Measurements from ENCODE around the gene XYLT2.
"Not testable (repeated sequence)": the region's sequence is repeated elsewhere in the genome, so short reads cannot be mapped to it uniquely, and the experiment has no call there.

Gene XYLT2

GRCh38 chr17:50322271-50322670 lies 23.7 kb upstream of the XYLT2 start:
- DNase-seq, result no peak

DNA sequence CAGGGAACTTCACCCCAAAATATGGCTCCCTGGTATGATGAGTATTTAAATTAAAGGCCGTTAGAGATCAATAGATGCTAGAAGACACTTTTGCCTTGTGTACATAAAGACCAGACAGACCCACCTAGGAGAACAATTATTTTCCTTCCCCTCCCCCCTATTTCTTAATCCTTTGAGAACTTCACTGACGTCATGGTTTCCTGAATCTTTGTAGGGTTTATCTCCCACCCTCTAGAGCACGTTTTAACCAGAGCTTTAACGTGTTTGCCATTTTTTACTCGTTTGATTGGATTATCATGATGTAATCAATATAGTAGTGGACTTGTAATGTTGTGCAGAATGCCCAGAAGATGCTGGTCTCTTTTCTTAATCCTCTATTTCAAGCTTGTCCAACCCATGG lies 22.9 kb upstream of the XYLT2 start:
- DNase-seq, result no peak

DNA sequence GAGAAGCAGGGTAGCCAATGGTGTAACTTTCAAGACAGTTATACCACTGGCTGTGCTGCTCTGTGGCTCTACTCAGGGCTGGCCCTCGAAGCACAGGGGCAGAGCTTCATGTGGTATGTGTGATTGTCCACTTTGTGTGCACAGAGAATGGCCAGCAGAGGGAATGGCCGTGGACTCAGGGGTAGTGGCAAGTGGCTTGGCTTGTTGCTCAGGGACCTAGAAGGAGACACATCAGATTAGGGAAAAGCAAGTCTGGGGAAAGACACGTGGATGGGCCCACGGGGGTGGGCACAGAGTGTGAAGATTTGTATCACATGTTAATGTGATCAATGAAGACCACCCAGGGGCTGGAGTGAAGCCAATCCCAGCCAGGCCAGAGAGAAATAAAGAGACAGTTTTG lies 20.0 kb upstream of the XYLT2 start:
- DNase-seq, result no peak

GRCh38 chr17:50326831-50327364 lies 19.0 kb upstream of the XYLT2 start:
- peak; percentile 19 for DNase-seq

DNA sequence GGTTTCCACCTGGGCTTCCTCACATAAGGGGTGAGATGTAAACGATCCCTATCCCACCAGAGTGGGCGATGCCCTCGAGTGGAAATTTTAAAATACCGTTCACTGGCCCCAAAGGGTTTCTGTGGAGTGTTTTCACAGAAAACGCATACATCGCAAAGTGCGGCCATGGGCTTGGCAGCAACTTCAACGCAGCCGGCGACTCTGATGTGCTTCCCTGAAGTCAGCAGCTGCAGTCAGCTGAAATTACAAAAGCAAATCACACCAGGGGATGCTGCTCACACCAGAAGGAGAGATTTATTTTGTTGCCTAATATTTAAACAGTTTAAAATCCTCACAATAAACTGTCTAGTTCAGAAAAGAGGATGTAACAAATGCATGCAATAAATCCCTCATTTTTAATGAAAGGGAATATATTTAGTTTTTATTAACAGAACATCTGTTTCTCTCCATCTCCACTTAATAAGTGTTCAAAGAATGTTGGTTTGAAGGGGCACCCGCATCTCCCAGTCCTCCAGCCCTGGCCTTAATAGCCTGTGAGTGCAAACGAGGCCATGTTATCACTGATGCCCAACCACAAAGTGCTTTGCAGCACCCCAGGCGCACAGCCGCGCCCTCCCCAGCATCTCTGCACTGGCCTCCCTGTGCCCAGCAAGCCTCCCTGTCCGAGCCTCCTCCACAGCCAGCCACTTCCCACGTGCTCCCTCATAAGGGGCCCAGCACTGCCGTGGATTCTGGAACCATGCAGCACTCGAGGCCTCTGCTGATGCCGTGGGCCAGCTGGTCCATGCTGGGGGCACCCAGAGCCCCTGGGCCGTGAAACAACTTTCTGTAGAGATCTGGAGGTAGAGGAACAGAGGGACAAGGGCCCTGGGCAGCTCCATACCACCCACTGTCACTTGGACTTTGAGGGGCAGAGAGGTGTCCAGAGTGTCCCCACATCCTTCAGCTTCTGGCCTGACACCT lies 17.3 kb upstream of the XYLT2 start:
- no peak for DNase-seq

- DNase-seq, result no peak
These were observed 16.2 kb upstream of the XYLT2 start for GRCh38 chr17:50329716-50330115.

DNA sequence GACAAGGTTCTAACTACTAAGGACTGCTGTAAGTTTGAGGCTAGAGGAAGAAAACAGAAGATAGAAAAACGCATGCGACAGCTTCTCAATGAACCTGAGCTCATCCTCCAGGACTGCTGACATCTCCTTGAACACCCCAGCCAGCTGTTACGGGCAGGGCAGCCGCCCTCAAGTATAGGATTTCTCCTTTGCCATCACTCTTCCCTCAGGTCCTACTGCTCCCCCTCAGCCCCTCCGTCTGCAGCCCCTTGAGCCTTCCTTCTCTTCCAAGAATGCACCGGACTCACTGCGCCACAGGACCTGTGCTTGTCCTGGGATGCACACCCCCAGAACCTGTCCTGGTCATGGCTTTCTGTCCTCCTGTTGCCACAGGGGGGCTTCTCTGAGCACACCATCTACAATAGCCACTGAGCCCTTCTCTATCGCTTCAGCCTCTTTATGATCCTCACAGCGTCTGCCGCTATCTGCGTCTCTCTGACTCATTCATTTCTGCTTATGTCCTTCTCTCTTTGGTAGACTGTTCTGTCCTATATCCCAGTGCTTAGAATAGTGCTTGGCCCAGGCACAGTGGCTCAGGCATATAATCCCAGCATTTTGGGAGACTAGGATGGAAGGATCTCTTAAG lies 15.7 kb upstream of the XYLT2 start:
- DNase-seq, result no peak

GRCh38 chr17:50331085-50331791 lies 14.7 kb upstream of the XYLT2 start:
- peak; percentile 31 for DNase-seq

GRCh38 chr17:50332196-50332595 lies 13.7 kb upstream of the XYLT2 start:
- no peak for DNase-seq

- DNase-seq, result not testable (repeated sequence)
These were observed 12.5 kb upstream of the XYLT2 start for GRCh38 chr17:50333291-50334057.

- DNase-seq, result no peak
These were observed 8.0 kb upstream of the XYLT2 start for GRCh38 chr17:50337956-50338355.

DNA sequence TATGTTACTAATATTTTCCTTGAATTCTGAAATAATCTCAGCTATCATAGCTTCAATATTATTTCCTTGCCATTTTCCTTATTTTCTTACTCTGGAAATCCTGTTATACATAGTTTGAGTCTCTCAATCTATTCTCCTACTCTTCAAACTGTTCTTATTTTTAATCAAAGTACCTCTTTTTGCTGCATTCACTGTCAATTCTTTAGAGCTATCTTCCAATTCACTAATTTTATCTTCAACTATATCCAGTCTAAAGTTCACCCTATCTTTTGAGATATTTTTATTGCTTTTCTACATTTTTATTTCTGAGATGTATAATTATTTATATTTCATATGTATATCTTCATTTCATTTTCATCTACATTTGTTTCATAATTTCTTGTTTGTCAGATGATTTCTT lies 7.3 kb upstream of the XYLT2 start:
- no peak for DNase-seq

DNA sequence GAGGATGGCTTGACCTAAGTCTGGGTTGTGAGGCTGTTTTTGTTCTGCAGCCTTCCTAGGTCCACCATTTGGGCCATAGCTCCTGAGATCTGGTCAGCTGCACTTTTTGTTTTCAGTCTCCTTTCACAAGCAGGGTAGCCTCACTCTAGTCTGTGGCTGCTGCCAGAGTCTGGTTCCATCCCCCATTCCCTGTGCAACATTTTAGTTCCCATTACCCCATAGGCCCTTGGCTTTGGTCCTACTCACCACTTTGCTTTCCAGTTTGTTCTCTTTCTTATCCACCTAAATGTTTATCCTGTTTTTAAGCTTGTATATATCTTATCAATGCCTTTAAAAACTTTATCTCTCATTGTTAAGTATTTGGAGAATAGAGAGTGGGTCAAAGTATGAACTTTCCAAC lies 6.5 kb upstream of the XYLT2 start:
- no peak for DNase-seq

DNA sequence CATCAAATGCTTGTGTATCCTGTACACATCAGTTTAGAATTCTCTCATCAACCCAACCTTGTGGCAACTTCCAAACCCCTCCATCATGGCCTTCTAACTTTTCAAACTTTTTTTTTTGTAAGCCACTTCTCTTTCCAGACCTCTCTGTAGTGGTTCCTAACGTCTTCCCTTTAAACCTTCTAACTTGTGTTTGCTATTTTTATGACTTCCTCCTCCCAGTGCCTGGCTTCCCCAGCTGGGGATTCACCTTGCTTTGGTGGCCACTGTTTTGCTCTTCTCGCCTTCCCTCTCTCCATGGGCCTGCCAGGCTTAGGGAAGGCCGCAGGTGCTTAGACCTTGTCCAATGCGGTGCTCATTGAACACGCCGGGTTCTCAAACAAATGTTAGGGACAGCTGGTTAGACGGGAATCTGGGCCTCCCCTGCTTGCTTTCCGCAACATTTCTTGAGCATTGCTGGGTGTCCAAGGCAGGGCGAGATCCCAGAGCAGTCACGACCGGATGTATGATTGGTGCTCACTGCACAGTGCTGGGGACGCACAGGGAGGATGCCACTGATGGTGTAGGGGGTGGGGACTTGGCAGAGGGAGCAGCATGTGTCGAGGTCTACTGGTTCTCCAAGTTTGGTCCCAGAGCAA lies 1.1 kb upstream of the XYLT2 start:
- DNase-seq, result no peak

DNA sequence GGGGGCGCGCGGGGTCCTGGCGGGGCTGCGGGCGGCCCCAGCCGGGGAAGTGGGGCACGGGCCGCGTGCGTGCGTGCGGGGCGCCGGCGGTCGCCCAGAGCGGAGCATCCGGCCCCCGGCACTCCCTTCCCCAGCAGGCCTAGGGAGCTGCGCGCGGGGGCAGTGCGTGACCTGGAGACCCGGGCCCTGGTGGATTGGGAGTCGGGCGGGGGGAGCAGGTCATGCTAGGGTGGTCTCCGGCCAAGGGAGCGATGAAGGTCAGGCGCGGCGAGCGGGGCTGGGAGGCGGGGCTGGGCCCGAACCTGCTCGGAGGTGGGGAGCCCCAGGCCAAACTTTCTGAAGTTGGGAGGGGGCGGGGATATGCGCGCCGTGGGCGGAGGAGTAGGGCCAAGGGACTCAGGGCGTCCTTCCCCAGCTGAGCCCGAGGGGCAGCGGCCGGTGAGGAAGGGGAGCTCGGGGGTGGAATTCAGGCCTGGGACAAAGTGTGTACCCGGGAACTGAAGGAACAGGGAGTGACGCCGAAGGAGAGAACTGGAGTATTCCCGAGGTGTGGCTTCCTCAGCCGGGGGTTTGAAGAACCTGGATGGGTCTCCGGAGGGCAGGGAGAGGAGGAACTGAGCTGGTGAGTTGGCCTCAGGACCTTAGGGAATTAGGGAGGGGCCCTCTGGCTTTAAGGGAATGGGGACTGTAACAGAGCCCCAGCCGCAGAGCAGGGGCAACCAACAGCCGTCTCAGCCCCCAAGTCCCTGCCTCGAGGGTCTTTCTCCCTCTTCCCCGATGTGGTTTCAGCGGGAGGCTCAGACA lies 589 bp downstream of the XYLT2 start:
- peak; percentile 57 for DNase-seq

- no peak for DNase-seq
These were observed 1.4 kb downstream of the XYLT2 start for GRCh38 chr17:50347117-50347893.

GRCh38 chr17:50347894-50348291 lies 2.0 kb downstream of the XYLT2 start:
- no peak for DNase-seq

- no peak for DNase-seq
These were observed 2.8 kb downstream of the XYLT2 start for GRCh38 chr17:50348522-50349242.

DNA sequence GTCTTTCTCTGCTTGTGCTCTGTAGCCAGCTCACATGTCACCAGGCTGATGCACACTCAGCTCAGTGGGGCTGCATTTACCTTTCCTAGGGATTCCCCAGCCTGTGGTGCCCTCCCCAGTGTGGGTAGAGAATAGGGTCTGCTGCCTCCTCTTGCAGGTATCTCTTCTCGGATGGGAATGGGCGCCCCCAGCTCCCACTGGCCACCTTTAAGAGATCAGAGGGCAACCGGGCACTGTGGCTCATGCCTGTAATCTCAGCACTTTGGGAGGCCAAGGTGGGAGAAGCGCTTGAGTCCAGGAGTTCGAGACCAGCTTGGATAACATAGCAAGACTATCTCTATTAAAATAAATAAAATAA lies 3.3 kb downstream of the XYLT2 start:
- no peak for DNase-seq

- no peak for DNase-seq
These were observed 4.8 kb downstream of the XYLT2 start for GRCh38 chr17:50350733-50351132.

Measured in activated CD4-positive, alpha-beta T cell treated with anti-CD3 and anti-CD28 coated beads, Interleukin-2, Interleukin-6, amounts not matched to agents 100 ng/mL and 50 ng/mL, durations not matched to agents 16 hours and 8 hours (primary cell).